Measurements from ENCODE around the gene THYN1. TPM values are rescaled to one million over a fixed set of nuclear protein-coding genes. Genes with fewer than 3 reads are reported as not detected.

THYN1 gene
- total RNA-seq, 1 experiment from 2014 or later: 33.4 TPM

- H3K4me3 Mint-ChIP-seq (ENCODE audit: unreplicated experiment): no peak overlapping the region
- intact Hi-C loops (cut with micrococcal nuclease): no loop called here
- no peak for DNase-seq (ENCODE audit: unreplicated experiment)
- BruUV-seq (replicated peaks): no TSS peak
- no peaks in the 10 kb centered on the region for H3K36me3 Mint-ChIP-seq (ENCODE audit: insufficient read depth, unreplicated experiment)
- no peaks in the 10 kb centered on the region for H3K4me1 Mint-ChIP-seq (ENCODE audit: insufficient read depth, unreplicated experiment)
- POLR2A ChIA-PET: no interaction called here
- no peaks in the 10 kb centered on the region for H3K9me3 Mint-ChIP-seq (ENCODE audit: unreplicated experiment)
- CTCF ChIA-PET: interaction anchor here (0.8 kb wide), 1 partner anchor 89 kb away, joined by 3 read pairs; no protein-coding TSS in a partner anchor
- no peak overlapping the region for H3K27ac Mint-ChIP-seq (ENCODE audit: low read depth, unreplicated experiment)
- TF ChIP-seq, protein P1, sequence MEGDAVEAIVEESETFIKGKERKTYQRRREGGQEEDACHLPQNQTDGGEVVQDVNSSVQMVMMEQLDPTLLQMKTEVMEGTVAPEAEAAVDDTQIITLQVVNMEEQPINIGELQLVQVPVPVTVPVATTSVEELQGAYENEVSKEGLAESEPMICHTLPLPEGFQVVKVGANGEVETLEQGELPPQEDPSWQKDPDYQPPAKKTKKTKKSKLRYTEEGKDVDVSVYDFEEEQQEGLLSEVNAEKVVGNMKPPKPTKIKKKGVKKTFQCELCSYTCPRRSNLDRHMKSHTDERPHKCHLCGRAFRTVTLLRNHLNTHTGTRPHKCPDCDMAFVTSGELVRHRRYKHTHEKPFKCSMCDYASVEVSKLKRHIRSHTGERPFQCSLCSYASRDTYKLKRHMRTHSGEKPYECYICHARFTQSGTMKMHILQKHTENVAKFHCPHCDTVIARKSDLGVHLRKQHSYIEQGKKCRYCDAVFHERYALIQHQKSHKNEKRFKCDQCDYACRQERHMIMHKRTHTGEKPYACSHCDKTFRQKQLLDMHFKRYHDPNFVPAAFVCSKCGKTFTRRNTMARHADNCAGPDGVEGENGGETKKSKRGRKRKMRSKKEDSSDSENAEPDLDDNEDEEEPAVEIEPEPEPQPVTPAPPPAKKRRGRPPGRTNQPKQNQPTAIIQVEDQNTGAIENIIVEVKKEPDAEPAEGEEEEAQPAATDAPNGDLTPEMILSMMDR (IDR thresholded peaks at IDR 0.05; ENCODE audit: unreplicated experiment): no peak
- H3K27me3 Mint-ChIP-seq (ENCODE audit: insufficient read depth, unreplicated experiment): peaks cover 23% of the 10 kb centered on the region
Measured at GRCh38 chr11:134292661-134293060, 39.5 kb upstream of the THYN1 start.

- DNase-seq (ENCODE audit: unreplicated experiment): no peak
- ChIA-PET CTCF (interaction anchor here (0.6 kb wide), 1 partner anchor 24 kb away, joined by 3 read pairs; no protein-coding TSS in a partner anchor), POLR2A (no interaction called here)
- no peaks in the 10 kb centered on the region for H3K4me1 Mint-ChIP-seq (ENCODE audit: insufficient read depth, unreplicated experiment)
- no peaks in the 10 kb centered on the region for H3K9me3 Mint-ChIP-seq (ENCODE audit: unreplicated experiment)
- H3K4me3 Mint-ChIP-seq (ENCODE audit: unreplicated experiment): no peak overlapping the region
- TF ChIP-seq, protein P1 (IDR thresholded peaks at IDR 0.05; ENCODE audit: unreplicated experiment): no peak
- no peak overlapping the region for H3K27ac Mint-ChIP-seq (ENCODE audit: low read depth, unreplicated experiment)
- H3K27me3 Mint-ChIP-seq (ENCODE audit: insufficient read depth, unreplicated experiment): peaks cover 23% of the 10 kb centered on the region
- intact Hi-C loops (cut with micrococcal nuclease): no loop called here
- H3K36me3 Mint-ChIP-seq (ENCODE audit: insufficient read depth, unreplicated experiment): no peaks in the 10 kb centered on the region
- no TSS peak for BruUV-seq (replicated peaks)
Measured at GRCh38 chr11:134291196-134291595, 38.0 kb upstream of the THYN1 start.

- intact Hi-C loops (cut with micrococcal nuclease): no loop called here
- Mint-ChIP-seq H3K27me3 (ENCODE audit: insufficient read depth, unreplicated experiment) (peaks cover 19% of the 10 kb centered on the region), H3K4me1 (ENCODE audit: insufficient read depth, unreplicated experiment) (no peaks in the 10 kb centered on the region), H3K9me3 (ENCODE audit: unreplicated experiment) (no peaks in the 10 kb centered on the region), H3K4me3 (ENCODE audit: unreplicated experiment) (no peak overlapping the region), H3K36me3 (ENCODE audit: insufficient read depth, unreplicated experiment) (no peaks in the 10 kb centered on the region), H3K27ac (ENCODE audit: low read depth, unreplicated experiment) (no peak overlapping the region)
- ChIA-PET POLR2A (no interaction called here), CTCF (no interaction called here)
- BruUV-seq (replicated peaks): no TSS peak
- no peak for DNase-seq (ENCODE audit: unreplicated experiment)
- TF ChIP-seq, protein P1 (IDR thresholded peaks at IDR 0.05; ENCODE audit: unreplicated experiment): no peak
Measured at GRCh38 chr11:134290646-134291045, 37.5 kb upstream of the THYN1 start.

- POLR2A ChIA-PET: no interaction called here
- peaks cover 11% of the 10 kb centered on the region for H3K27me3 Mint-ChIP-seq (ENCODE audit: insufficient read depth, unreplicated experiment)
- H3K4me3 Mint-ChIP-seq (ENCODE audit: unreplicated experiment): no peak overlapping the region
- H3K27ac Mint-ChIP-seq (ENCODE audit: low read depth, unreplicated experiment): no peak overlapping the region
- no peaks in the 10 kb centered on the region for H3K4me1 Mint-ChIP-seq (ENCODE audit: insufficient read depth, unreplicated experiment)
- H3K9me3 Mint-ChIP-seq (ENCODE audit: unreplicated experiment): no peaks in the 10 kb centered on the region
- TF ChIP-seq, protein P1 (IDR thresholded peaks at IDR 0.05; ENCODE audit: unreplicated experiment): no peak
- intact Hi-C loops (cut with micrococcal nuclease): no loop called here
- BruUV-seq (replicated peaks): no TSS peak
- CTCF ChIA-PET: interaction anchor here (0.6 kb wide), 1 partner anchor 16 kb away, joined by 3 read pairs; no protein-coding TSS in a partner anchor
- no peaks in the 10 kb centered on the region for H3K36me3 Mint-ChIP-seq (ENCODE audit: insufficient read depth, unreplicated experiment)
- no peak for DNase-seq (ENCODE audit: unreplicated experiment)
Measured at GRCh38 chr11:134289789-134290188, 36.6 kb upstream of the THYN1 start.

Data from MCF 10A (cell line).